ENCODE results near the gene MKNK2. TPM values are rescaled to one million over a fixed set of nuclear protein-coding genes. Genes with fewer than 3 reads are reported as not detected.
"Not testable (repeated sequence)": the region's sequence is repeated elsewhere in the genome, so short reads cannot be mapped to it uniquely, and the experiment has no call there.

The MKNK2 gene
- total and polyA plus RNA-seq, 10 donors, result 88.2 to 389 (median 220) TPM

DNA sequence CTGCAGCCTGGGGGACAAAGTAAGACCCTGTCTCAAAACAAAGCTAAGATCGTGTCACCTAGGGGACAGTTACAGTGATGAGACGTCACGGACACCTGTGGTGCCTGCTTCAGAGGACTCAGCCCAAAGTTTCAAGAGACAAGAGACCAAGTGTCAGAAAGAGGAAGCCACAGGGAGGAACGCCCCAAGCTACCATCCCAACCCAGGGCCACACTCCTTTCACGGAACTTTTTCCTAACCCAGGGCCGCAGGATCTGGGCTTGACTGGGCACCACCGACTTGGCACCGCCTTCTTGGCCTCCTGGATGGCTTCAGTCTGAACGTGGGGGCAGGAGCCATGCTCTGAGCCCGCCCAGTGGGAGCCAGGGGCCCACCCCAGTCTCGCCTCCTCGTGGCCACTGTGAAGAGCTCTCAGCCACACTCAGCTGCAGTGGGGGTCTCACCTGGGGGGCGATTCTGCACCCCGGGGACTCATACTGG lies 36.6 kb upstream of the MKNK2 start:
- Histone ChIP-seq H3K36me3 (peaks cover 0 to 39% (median under 1%) of the 10 kb centered on the region in 6 donors), H3K27me3 (replicated peaks in 1 of 7) (no peaks in the 10 kb centered on the region), H3K4me1 (peaks cover 66 to 100% (median 88%) of the 10 kb centered on the region in 6 donors), H3K9me3 (no peaks in the 10 kb centered on the region), H3K27ac (peak overlapping the region; percentile 83 to 98 (median 95)), H3K4me3 (peak overlapping the region in 2 of 8 donors; percentile 11 to 93)
- intact Hi-C loops (cut with DNase I; ENCODE audit: low total_unique reads), result no loop called here
- 32 to 50% (median 39%) methylated on average over 8 to 14 of the region's 14 CpGs for WGBS, 5 donors
- TF ChIP-seq, protein P1, sequence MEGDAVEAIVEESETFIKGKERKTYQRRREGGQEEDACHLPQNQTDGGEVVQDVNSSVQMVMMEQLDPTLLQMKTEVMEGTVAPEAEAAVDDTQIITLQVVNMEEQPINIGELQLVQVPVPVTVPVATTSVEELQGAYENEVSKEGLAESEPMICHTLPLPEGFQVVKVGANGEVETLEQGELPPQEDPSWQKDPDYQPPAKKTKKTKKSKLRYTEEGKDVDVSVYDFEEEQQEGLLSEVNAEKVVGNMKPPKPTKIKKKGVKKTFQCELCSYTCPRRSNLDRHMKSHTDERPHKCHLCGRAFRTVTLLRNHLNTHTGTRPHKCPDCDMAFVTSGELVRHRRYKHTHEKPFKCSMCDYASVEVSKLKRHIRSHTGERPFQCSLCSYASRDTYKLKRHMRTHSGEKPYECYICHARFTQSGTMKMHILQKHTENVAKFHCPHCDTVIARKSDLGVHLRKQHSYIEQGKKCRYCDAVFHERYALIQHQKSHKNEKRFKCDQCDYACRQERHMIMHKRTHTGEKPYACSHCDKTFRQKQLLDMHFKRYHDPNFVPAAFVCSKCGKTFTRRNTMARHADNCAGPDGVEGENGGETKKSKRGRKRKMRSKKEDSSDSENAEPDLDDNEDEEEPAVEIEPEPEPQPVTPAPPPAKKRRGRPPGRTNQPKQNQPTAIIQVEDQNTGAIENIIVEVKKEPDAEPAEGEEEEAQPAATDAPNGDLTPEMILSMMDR (IDR thresholded peaks at IDR 0.05 in 8 of 11, conservative IDR thresholded peaks at IDR 0.05 in 3 of 11), result peak in 2 of 11 experiments; percentile 9 to 11
- TF ChIP-seq POLR2A (IDR thresholded peaks at IDR 0.05) (no peak), POLR2AphosphoS5 (IDR thresholded peaks at IDR 0.05) (peak; percentile 71 to 83 (median 71))
- peak; percentile 88 for DNase-seq

DNA sequence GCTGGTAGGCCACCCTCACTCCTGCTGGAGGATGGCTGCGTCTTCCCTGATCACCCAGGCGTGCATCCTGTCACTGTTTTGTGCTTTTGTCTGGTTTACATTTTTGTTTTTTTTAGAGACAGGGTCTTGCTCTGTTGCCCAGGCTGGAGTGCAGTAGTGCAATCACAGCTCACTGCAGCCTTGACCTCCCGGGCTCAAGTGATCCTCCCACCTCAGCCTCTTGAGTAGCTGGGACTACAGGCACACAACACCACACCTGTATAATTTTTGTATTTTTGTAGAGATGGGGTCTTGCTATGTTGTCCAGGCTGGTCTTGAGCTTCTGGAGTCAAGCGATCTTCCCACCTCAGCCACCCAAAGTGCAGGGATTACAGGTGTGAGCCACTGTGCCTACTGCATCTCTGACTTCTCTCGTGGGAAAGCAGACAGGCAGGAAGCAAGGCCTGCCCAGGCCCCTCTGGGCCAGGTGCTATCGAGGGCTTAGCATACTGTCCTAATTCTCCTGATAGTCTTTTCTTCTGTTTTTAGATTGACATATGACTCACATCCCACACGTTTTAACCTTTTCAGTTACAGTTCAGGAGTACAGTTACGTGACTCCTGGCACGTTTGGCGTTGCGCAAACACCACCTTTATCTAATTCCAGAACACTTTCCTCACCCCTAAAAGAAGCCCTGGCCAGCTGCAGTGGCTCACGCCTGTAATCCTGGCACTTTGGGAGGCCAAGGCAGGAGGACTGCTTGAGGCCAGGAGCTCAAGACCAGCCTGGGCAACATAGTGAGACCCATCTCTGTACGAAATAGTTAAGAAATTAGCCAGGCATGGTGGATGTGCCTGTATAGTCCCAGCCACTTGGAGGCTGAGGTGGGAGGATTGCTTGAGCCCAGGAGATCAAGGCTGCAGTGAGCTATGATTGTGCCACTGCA lies 35.9 kb upstream of the MKNK2 start:
- Histone ChIP-seq H3K4me1 (peaks cover 66 to 100% (median 88%) of the 10 kb centered on the region in 6 donors), H3K4me3 (peak overlapping the region in 2 of 8 donors; percentile 11 to 93), H3K36me3 (peaks cover 0 to 39% (median 0%) of the 10 kb centered on the region in 6 donors), H3K27ac (peak overlapping the region; percentile 83 to 98 (median 95))
- DNase-seq; H3K27me3 ChIP-seq (replicated peaks in 1 of 7); intact Hi-C loops (cut with DNase I; ENCODE audit: low total_unique reads); H3K9me3 ChIP-seq: not testable (repeated sequence)
- TF ChIP-seq POLR2AphosphoS5 (IDR thresholded peaks at IDR 0.05), result peak in 1 of 3 donors; percentile 76
- 43 to 55% (median 47%) methylated on average over 13 of the region's 13 CpGs for WGBS, 5 donors

DNA sequence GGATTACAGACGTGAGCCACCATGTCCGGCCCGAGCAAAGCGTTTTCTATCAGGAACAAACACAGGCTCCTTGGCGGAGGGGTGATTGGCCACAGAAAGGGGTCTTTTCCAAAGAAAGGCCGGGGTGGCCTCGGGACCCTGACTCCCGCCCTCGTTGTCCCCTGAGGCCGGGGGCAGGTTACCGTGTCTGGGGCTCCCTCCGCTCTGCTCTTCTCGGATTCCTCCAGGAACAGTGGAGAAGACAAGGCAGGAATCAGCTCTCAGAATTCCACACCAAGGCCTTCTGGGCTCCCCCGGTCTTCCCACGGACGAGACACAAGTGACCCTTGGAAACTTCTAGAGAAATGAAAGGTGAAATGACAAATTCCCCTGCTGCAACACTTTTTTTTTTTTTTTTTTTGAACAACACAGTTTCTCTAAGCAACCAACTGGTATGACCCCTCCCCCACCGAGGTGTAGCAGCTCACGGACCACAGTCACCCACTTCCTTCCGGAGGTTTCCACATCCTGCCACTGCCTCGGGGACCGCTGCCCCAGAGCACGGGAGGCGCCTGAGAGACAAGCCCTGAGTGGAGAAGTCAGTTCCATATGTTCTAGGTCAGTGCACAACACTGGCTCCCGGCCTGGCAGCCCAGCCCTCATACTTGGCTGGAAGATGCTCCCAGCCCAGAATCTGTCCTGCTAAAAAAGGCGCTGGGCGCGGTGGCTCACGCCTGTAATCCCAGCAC lies 34.1 kb upstream of the MKNK2 start:
- TF ChIP-seq, protein P1 (IDR thresholded peaks at IDR 0.05 in 8 of 11, conservative IDR thresholded peaks at IDR 0.05 in 3 of 11), result peak in 2 of 11 experiments; percentile 10 to 18
- TF ChIP-seq POLR2A (IDR thresholded peaks at IDR 0.05) (no peak), POLR2AphosphoS5 (IDR thresholded peaks at IDR 0.05) (peak; percentile 92 to 97 (median 95))
- Histone ChIP-seq H3K27ac (peak overlapping the region; percentile 83 to 98 (median 95)), H3K27me3 (replicated peaks in 1 of 7) (no peaks in the 10 kb centered on the region), H3K4me3 (peak overlapping the region; percentile 58 to 93 (median 72)), H3K4me1 (peaks cover 59 to 100% (median 88%) of the 10 kb centered on the region in 6 donors), H3K9me3 (no peaks in the 10 kb centered on the region), H3K36me3 (peaks cover 0 to 50% (median 13%) of the 10 kb centered on the region in 6 donors)
- DNase-seq, result peak; percentile 97
- WGBS, 5 donors, result 15 to 31% (median 17%) methylated on average over 23 to 28 of the region's 28 CpGs
- intact Hi-C loops (cut with DNase I; ENCODE audit: low total_unique reads), result no loop called here

DNA sequence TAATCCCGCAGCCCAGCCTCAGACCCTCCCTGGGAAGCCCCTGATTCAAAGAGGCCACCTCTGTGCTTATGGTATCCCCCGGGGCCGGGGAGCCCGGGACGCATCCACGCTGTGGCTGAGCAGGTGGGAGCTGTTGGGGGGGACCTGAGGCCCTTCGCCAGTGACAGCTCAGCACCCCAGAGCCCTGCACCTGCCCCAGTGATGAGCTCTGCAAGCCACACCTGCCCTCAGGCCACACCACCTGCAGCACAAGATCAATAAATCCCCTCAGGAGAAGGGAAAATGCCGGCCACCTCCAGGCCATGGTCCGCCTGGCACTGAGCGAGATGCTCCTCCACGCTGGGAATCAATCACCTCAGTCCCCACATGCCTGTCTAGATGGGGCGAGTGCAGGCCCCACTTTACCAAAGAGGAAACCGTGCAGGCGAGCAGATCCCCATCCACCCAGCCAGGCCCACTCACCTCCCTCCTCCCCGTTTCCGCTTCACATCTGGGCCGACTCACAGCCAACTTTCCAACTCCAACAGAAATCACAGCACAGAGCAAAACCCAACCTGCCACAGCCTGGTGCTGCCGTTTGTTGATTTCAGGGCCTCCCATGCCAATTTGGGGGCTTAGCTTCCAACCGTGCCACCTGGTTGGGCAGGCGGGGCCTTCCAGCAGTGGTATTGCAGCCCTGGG lies 32.3 kb upstream of the MKNK2 start:
- DNase-seq, result peak; percentile 90
- no peaks in the 10 kb centered on the region for H3K9me3 ChIP-seq
- H3K36me3 ChIP-seq, result peaks cover 0 to 62% (median 32%) of the 10 kb centered on the region in 6 donors
- no peaks in the 10 kb centered on the region for H3K27me3 ChIP-seq (replicated peaks in 1 of 7)
- intact Hi-C loops (cut with DNase I; ENCODE audit: low total_unique reads), result no loop called here
- H3K4me1 ChIP-seq, result peaks cover 44 to 100% (median 84%) of the 10 kb centered on the region in 6 donors
- peak overlapping the region; percentile 83 to 98 (median 95) for H3K27ac ChIP-seq
- TF ChIP-seq, protein P1 (IDR thresholded peaks at IDR 0.05 in 8 of 11, conservative IDR thresholded peaks at IDR 0.05 in 3 of 11), result no peak
- no peak for TF ChIP-seq POLR2A (IDR thresholded peaks at IDR 0.05)
- peak; percentile 60 to 81 (median 76) for TF ChIP-seq POLR2AphosphoS5 (IDR thresholded peaks at IDR 0.05)
- WGBS, 5 donors, result 12 to 40% (median 23%) methylated on average over 11 to 20 of the region's 20 CpGs
- H3K4me3 ChIP-seq, result peak overlapping the region; percentile 58 to 93 (median 72)
